ENCODE measurements around the gene NUP214.

DNA sequence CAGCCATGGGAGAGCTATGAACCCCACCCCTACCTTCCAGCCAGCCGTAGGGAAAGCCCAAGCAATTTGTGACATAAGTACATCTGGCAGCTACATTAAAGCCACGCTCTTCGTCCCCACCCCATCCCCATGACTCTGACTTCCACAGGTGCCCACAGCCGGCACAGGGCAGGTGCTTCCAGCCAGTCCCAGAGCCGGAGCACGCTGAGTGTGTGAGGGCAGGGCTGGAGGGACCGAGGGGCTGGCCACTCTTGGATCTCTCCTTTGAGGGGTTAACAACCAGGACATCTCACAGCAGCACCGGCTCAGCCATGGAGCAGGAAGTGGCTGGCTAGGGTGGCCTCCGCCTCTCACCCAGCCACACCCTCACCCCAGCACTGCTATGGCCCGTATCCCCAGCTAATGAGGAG, 153.3 kb downstream of the NUP214 start:
- TF ChIP-seq, protein P1, sequence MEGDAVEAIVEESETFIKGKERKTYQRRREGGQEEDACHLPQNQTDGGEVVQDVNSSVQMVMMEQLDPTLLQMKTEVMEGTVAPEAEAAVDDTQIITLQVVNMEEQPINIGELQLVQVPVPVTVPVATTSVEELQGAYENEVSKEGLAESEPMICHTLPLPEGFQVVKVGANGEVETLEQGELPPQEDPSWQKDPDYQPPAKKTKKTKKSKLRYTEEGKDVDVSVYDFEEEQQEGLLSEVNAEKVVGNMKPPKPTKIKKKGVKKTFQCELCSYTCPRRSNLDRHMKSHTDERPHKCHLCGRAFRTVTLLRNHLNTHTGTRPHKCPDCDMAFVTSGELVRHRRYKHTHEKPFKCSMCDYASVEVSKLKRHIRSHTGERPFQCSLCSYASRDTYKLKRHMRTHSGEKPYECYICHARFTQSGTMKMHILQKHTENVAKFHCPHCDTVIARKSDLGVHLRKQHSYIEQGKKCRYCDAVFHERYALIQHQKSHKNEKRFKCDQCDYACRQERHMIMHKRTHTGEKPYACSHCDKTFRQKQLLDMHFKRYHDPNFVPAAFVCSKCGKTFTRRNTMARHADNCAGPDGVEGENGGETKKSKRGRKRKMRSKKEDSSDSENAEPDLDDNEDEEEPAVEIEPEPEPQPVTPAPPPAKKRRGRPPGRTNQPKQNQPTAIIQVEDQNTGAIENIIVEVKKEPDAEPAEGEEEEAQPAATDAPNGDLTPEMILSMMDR (IDR thresholded peaks at IDR 0.05) = no peak
- TF ChIP-seq POLR2A (IDR thresholded peaks at IDR 0.05) = no peak
- no peak for TF ChIP-seq POLR2AphosphoS5 (IDR thresholded peaks at IDR 0.05)
- no peak for TF ChIP-seq EP300 (IDR thresholded peaks at IDR 0.05)

All from gastroesophageal sphincter (tissue), 3 donors.